Pancreas (tissue), 8 donors: ENCODE data around the gene SLC30A10. TPM values are rescaled to one million over a fixed set of nuclear protein-coding genes. Genes with fewer than 3 reads are reported as not detected.

Experiments
- polyA plus RNA-seq, 2 donors: library from polyadenylated mRNA; stranded (reverse); fragments of 200-250 nt; gene quantifications; one replicate each; pipeline ENCODE4 v1.2.3, GENCODE V29; 2013
- total RNA-seq, 6 donors: library from RNA; stranded (reverse); fragmentation: NEBNext Ultra II Directional in 4 of 6; extraction: Animal tissue kit (Norgen Biotek cat#: 25700) in 4 of 6; gene quantifications; one replicate each; pipeline versions ENCODE4 v1.2.1 to v1.2.4, GENCODE V29; 2021 to 2023
- donor health status: healthy with polysubstance abuse.
- donor health status: DM: no; HTN: no; CAD: no; lungs with moderate emphysema.
- donor health status: DM: no; HTN: no; CAD: no.
- donor health status: Bipolar disorder and iron deficiency.
- donor health status: DM: yes; HTN: yes; CAD: no.
- donor health status: DM: no; HTN: no; CAD: no.
- donor health status: DM: no; HTN: no; CAD: no.
- donor health status: DM: yes; HTN: yes; CAD: no.

Gene SLC30A10
- total and polyA plus RNA-seq, 8 donors: 0.09 to 0.41 (median 0.11) TPM; not detected in 3

Other genes with a start within 250 kb of the SLC30A10 start
- gene EPRS1, start 117.9 kb upstream of the SLC30A10 start, total RNA-seq: 100 to 1,000 TPM in 1 of 6 donors, 10 to 100 TPM in 5; 46.1 to 131 (median 63.8) TPM
- 10 to 100 TPM; 32.7 to 38.9 TPM for gene EPRS1, start 117.9 kb upstream of the SLC30A10 start, polyA plus RNA-seq
- gene BPNT1, start 161.2 kb upstream of the SLC30A10 start, total RNA-seq: 10 to 100 TPM in 1 of 6 donors, 1 to 10 TPM in 5; 4.2 to 11.5 (median 6.4) TPM
- gene BPNT1, start 161.2 kb upstream of the SLC30A10 start, polyA plus RNA-seq: 10 to 100 TPM in 1 of 2 donors, 1 to 10 TPM in 1; 4.6 to 12.4 TPM
- 10 to 100 TPM; 19.6 to 30.5 (median 24.6) TPM for gene IARS2, start 165.6 kb upstream of the SLC30A10 start, total RNA-seq
- gene IARS2, start 165.6 kb upstream of the SLC30A10 start, polyA plus RNA-seq: 10 to 100 TPM in 1 of 2 donors, 1 to 10 TPM in 1; 7.6 to 17.6 TPM